Fibroblast of skin of left biceps (primary cell): Measurements from ENCODE around the gene ADAM12.

Source experiments
- DNase-seq, 2 experiments: peaks; one replicate each; pipeline ENCODE4 v3.0.0-alpha.2; 2013; ENCODE audit warnings: low read depth in 2 of 2

The ADAM12 gene

GRCh38 chr10:126117196-126117595 is 271.1 kb downstream of the ADAM12 start:
- no peak for DNase-seq

- no peak for DNase-seq
These were observed 272.4 kb downstream of the ADAM12 start for GRCh38 chr10:126115886-126116285.

GRCh38 chr10:126114884-126115555 is 273.3 kb downstream of the ADAM12 start:
- DNase-seq: no peak

GRCh38 chr10:126111516-126111915 is 276.8 kb downstream of the ADAM12 start:
- no peak for DNase-seq

- no peak for DNase-seq
These were observed 277.6 kb downstream of the ADAM12 start for GRCh38 chr10:126110489-126111180.

- DNase-seq: no peak
These were observed 278.4 kb downstream of the ADAM12 start for GRCh38 chr10:126109893-126110292.

GRCh38 chr10:126108693-126109092 is 279.6 kb downstream of the ADAM12 start:
- no peak for DNase-seq

GRCh38 chr10:126104767-126105166 is 283.5 kb downstream of the ADAM12 start:
- no peak for DNase-seq

GRCh38 chr10:126102636-126103035 is 285.6 kb downstream of the ADAM12 start:
- DNase-seq: no peak

GRCh38 chr10:126101736-126102135 is 286.5 kb downstream of the ADAM12 start:
- no peak for DNase-seq

- peak in 1 of 2 experiments; percentile 18 for DNase-seq
These were observed 287.0 kb downstream of the ADAM12 start for GRCh38 chr10:126101325-126101724.

GRCh38 chr10:126099366-126099765 is 288.9 kb downstream of the ADAM12 start:
- peak; percentile 29 to 43 for DNase-seq

GRCh38 chr10:126098226-126098581 is 290.1 kb downstream of the ADAM12 start:
- DNase-seq: no peak

- no peak for DNase-seq
These were observed 290.6 kb downstream of the ADAM12 start for GRCh38 chr10:126097558-126098225.

GRCh38 chr10:126094537-126094936 is 293.7 kb downstream of the ADAM12 start:
- no peak for DNase-seq

GRCh38 chr10:126092366-126093215 is 295.7 kb downstream of the ADAM12 start:
- DNase-seq: no peak

- peak; percentile 91 to 92 for DNase-seq
These were observed 297.2 kb downstream of the ADAM12 start for GRCh38 chr10:126090911-126091728.

- no peak for DNase-seq
These were observed 297.8 kb downstream of the ADAM12 start for GRCh38 chr10:126090443-126090842.

- no peak for DNase-seq
These were observed 300.3 kb downstream of the ADAM12 start for GRCh38 chr10:126087796-126088505.

GRCh38 chr10:126087153-126087680 is 301.1 kb downstream of the ADAM12 start:
- no peak for DNase-seq
